NCI-H1694 treated with DMSO at 0.1 percent for 48 hours (cell line): ENCODE data around the gene RTF2.

Source experiments
- DNase-seq: peaks from one replicate; lab custom pipeline; 2025; lab: John Stamatoyannopoulos, UW

Gene RTF2

GRCh38 chr20:56438284-56438683 is 30.1 kb upstream of the RTF2 start:
- no peak for DNase-seq

GRCh38 chr20:56439771-56440291 is 28.6 kb upstream of the RTF2 start:
- DNase-seq, result no peak

- DNase-seq, result no peak
Measured at GRCh38 chr20:56440346-56441007, 27.9 kb upstream of the RTF2 start.

- no peak for DNase-seq
Measured at GRCh38 chr20:56442389-56443365, 25.8 kb upstream of the RTF2 start.

DNA sequence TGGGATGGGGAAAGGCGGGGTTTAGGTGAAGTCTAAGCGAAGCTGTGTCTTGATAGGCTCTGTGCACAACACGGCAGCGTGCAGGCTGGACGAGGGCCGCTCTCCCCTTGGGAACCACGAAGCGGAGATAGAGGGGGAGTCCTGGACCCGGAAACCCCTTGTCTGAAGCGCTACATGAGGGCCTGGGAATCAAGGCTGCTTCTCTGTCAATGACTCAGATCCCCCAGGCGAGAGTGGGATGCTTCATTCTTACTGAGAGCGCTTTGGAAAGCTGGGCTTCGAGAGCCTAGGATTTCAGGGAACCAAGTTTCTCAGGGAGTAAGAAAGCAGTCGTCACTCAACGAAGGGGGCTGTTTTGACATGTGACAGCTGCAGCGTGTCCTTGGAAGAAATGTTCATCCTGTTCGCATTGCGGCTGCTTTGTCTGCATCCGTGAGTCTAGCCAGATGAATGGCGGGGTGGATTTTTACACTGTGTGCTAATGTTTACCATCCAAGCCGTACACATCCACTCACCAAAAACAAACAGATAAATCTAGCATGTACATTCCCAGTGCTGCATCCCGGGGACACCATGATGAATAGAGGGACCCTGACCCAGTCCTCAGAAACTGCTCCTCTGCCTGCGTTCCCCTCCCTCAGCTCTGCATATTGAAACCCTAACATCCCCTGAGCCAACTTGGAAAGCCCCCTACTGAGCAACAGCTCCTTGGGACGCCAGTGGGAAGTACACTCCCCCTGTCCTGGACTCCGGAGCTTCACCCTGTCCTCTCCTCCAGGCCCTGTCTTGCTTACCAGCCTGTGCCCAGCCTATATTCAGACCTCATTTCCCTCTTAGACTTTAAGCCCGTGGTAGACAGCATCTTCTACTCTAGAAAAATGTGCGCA is 24.5 kb upstream of the RTF2 start:
- DNase-seq, result no peak

DNA sequence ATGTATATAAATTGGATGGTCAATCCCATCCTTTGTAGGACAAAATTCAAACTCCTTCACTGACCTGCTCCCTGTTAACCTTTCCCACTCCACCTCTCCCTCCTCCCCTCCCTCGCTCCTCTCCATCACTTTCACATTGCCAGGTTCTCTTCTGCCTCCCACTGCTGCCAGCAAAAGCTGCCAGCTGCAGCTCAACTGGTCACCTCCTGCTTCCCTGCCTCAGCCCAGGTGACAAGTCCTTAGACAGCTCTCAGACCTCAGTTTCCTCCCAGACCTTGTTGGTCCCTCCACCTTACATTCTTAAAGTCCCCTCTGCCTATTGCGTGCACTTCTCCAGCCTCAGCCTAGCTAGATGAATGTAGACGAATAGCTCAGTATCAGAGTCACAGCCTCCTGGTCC is 23.3 kb upstream of the RTF2 start:
- DNase-seq, result no peak

DNA sequence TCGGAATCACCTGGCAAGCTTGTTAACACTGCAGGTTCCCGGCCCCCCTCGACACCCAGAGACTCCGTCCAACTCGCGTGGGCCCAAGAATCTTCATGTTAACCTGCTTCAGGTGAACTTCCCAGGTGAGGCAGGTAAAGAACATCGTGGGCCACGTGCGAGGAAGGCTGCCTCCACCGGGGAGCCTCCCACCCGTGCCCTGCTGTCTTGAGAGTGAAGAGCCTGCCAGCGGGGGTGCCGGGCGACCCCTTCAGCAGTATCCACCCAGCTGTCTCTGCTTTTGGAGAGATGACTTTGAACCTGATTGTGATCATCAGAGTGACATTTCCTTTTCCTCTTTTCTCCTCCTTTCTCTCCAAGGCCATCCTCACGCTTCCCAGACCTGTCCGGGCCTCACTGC is 22.9 kb upstream of the RTF2 start:
- DNase-seq, result no peak

GRCh38 chr20:56447227-56447626 is 21.2 kb upstream of the RTF2 start:
- DNase-seq, result no peak

GRCh38 chr20:56449459-56449858 is 19.0 kb upstream of the RTF2 start:
- no peak for DNase-seq

GRCh38 chr20:56451056-56451765 is 17.2 kb upstream of the RTF2 start:
- no peak for DNase-seq

GRCh38 chr20:56453352-56453751 is 15.1 kb upstream of the RTF2 start:
- DNase-seq, result no peak

DNA sequence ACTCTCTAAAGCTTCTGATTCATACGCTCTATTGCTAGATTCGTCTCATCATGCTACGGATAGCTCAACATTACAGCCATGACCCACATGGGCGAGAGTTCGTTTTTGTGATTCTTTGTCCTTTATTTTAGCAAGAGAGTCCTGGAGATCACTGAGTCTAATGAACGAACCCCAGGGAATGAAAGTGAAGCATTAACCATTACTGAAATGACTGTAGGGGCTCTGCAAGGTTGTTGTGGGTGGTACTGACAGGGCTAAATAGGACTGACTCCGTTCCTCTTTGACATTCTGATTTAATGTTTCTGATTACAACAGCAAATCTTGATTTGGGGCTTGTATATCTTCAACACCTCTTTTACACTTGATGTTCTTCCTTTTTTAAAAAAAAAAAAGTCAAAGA is 13.7 kb upstream of the RTF2 start:
- no peak for DNase-seq

DNA sequence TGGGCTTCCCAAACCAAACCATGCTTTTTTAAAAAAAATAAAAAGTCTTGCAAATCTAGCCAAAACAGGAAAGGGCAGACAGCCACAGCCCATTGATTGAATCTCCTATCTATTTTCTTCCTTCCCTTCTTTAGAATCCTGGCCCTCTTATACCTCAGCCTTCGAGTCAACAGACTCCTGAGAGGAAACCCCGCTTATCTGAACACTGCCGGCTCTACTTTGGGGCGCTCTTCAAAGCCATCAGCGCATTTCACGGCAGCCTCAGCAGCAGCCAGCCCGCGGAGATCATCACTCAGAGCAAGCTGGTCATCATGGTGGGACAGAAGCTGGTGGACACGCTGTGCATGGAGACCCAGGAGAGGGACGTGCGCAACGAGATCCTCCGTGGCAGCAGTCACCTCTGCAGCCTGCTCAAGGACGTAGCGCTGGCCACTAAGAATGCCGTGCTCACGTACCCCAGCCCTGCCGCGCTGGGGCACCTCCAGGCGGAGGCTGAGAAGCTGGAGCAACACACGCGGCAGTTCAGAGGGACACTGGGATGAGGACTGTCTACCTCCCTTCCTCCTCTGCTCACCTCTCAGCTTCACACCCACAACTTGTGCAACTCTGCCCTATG is 10.1 kb upstream of the RTF2 start:
- no peak for DNase-seq

DNA sequence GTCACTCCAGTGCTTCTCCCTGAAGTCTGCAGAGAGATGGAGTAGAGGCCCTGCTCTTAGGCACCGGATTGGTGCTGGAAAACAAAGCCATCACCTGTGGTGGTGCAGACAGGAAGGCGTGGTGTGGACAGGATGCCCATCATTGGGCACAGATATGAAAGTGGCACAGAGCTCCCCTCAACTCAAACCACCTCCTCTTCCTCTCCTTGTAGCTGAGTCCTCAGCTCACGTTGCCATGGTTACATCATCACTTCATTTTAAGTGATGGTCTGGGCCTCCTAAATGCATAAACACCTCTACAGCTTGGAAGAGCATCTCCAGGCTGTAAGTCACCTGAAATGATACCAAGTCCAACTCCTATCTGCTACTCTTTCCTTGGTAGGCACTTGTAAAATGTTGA is 8.0 kb upstream of the RTF2 start:
- DNase-seq, result no peak

DNA sequence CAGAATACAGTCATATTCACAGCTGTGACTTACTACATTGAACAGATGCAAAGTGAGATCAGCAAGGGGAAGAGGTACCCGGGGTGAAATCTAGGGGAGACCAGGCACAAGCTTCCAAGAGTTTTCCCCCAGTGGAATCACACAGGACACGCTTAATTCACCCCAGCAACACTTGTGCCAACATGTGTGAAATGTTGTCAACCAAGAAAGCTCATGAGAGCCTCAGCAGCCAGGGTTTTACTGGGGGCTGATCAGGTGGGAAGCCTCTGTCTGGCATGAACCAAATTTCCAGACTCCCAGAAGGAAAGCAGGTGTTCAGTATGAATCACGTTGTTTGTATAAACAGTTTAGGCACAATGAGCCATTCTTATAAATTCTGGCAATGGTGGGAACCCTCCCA is 6.9 kb upstream of the RTF2 start:
- no peak for DNase-seq

DNA sequence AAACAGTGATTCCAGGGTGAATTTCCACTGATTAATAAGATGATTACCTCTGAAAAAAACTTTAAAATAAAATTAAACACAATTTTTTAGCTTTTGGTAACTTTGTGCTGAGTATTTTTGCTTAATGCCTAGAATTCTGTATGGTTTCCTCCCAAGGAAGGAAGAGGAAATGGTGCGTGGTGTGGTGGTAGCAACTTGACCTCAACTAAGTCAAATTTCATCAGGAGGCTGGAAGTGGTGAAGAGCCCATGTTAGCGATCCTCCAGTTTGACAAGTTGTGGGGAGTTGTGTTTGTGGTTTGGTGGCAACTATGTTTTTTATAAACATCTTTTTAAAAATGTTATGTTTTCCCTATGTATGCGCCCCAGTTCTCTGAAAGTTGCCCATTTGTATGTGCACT is 5.0 kb upstream of the RTF2 start:
- DNase-seq, result no peak

GRCh38 chr20:56465997-56466396 is 2.4 kb upstream of the RTF2 start:
- no peak for DNase-seq

DNA sequence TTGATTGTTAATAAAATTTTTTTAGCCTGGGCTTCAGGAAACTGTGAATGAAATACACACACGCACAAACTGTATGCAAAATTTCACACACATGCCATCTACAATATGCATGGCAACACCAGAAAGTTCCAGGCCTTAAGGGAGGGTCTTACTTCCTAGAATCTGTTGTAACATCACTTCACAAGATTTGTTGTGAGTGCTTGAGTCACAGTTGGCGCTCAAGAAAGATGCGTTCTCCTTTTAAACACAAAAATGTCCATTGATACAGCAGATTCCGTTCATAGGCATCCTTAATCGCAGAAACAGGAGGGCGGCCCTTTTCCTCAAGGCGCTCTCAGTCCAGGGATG is 485 bp upstream of the RTF2 start:
- no peak for DNase-seq

DNA sequence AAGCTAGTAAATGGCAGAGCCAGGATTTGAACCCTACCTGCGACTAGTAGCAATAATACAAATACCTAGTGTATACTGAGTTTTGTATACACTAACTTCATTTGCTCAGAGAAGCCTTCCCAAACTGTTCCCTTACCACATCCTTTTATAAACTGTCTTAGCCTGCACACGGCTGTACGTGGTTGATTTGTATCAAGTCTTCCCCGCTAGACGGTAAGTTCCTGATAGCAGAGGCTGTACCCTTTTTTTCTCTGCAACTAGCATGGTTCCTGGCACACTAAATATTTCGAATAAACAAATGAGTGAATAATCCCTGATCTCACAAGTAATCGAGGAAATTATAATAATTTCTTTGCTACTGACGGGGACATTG is 636 bp downstream of the RTF2 start:
- DNase-seq, result no peak

GRCh38 chr20:56483970-56484369 is 15.5 kb downstream of the RTF2 start:
- DNase-seq, result no peak

- no peak for DNase-seq
Measured at GRCh38 chr20:56487216-56487615, 18.8 kb downstream of the RTF2 start.
